ENCODE results near the gene TMC6.
"Not testable (repeated sequence)": the region's sequence is repeated elsewhere in the genome, so short reads cannot be mapped to it uniquely, and the experiment has no call there.

The TMC6 gene

DNA sequence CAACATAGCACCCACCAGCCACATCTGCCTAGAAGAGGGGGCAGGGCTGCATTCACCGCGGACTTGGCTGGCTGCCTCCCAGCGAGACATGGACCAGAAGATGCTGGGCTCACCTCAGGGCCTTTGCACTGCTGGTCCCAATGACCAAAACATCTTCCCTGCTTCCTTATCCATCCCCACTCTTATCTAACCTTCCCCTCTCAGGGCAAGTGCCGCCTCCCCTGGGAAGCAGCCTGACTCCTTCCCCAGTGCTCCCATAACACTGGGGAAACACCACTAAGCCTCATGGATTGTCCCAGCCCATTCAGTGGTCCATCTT lies 5.7 kb downstream of the TMC6 start:
- no peak for DNase-seq

GRCh38 chr17:78122216-78122930 lies 6.2 kb downstream of the TMC6 start:
- DNase-seq, result no peak

- DNase-seq, result no peak
These were observed 6.7 kb downstream of the TMC6 start for GRCh38 chr17:78121801-78122215.

GRCh38 chr17:78120971-78121800 lies 7.4 kb downstream of the TMC6 start:
- DNase-seq, result peak; percentile 49 to 82

DNA sequence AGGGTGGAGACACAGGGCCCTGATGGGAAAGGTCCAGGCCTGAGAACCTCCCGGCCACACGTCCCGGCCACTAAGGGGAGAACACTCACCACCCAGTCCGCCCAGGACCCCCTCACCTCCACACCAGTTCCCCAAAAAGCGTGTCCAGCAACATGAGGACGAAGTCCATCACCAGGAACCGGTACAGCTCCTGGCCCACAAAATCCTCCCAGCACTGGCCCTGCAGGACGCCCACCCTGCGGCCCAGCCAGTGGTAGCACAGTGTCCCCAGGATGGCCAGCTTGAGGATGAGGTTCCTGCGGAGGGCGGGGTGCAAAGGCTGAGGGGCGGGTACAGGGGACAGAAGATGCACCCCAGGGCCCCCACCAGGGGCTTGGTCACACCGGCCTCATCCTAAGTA lies 8.0 kb downstream of the TMC6 start:
- no peak for DNase-seq

GRCh38 chr17:78118801-78119241 lies 9.7 kb downstream of the TMC6 start:
- no peak for DNase-seq

DNA sequence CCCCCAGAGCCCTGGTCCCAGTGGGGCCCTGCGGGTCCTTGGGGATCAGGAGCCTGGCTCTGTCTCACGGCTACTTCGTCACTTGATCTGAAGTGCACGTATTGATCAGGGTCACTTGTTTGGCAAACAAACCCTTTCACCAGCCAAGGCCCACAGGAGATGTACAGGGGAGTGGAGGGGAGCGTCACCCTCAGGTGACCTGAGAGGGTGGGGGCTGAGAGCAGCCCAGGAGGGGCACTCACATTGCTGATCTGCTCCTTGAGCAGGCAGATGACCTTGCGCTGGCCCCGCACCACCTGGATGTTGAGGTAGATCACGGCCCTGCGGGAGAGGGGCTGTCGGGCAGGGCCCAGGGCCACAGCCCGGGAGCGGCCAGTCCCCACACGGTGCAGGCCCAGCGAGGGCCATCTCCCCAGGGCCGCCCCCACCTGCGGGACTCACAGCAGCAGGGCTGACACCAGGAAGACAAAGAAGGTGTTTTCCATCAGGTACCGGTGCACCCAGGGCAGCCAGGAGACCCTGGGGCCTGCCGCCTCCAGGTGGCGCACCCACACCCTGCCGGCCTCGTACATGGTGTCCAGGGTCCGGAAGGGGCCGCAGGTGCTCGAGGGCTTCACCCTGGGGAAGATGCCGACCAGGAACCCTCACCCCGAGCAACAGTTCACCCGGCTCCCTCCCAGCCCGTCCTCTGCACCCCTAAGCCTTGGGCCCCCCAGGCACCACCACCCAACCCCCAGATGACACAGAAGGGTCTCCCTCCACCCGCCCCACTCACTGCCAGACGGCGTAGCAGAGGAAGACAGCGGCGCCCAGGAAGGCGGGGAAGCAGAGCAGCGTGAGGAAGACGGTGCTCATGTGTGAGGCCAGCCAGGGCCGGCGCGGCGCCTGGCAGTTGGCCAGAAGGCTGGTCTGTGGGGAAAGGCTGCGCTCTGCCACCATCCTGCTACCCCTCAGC lies 11.3 kb downstream of the TMC6 start:
- DNase-seq, result no peak

DNA sequence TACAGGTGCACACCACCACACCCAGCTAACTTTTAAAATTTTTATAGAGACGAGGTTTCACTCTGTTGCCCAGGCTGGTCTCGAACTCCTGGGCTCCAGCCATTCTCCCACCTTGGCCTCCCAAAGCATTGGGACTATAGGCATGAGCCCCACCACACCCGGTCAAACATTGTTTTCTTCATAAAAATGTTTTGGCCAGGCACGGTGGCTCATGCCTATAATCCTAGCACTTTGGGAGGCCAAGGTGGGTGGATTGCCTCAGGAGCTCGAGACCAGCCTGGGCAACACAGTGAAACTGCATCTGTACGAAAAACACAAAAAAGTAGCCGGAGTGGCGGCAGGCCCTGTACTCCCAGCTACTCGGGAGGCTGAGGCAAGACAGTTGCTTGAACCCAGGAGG lies 12.1 kb downstream of the TMC6 start:
- no peak for DNase-seq

GRCh38 chr17:78115803-78116202 lies 12.8 kb downstream of the TMC6 start:
- DNase-seq, result not testable (repeated sequence)

- DNase-seq, result no peak
These were observed 13.5 kb downstream of the TMC6 start for GRCh38 chr17:78114831-78115723.

DNA sequence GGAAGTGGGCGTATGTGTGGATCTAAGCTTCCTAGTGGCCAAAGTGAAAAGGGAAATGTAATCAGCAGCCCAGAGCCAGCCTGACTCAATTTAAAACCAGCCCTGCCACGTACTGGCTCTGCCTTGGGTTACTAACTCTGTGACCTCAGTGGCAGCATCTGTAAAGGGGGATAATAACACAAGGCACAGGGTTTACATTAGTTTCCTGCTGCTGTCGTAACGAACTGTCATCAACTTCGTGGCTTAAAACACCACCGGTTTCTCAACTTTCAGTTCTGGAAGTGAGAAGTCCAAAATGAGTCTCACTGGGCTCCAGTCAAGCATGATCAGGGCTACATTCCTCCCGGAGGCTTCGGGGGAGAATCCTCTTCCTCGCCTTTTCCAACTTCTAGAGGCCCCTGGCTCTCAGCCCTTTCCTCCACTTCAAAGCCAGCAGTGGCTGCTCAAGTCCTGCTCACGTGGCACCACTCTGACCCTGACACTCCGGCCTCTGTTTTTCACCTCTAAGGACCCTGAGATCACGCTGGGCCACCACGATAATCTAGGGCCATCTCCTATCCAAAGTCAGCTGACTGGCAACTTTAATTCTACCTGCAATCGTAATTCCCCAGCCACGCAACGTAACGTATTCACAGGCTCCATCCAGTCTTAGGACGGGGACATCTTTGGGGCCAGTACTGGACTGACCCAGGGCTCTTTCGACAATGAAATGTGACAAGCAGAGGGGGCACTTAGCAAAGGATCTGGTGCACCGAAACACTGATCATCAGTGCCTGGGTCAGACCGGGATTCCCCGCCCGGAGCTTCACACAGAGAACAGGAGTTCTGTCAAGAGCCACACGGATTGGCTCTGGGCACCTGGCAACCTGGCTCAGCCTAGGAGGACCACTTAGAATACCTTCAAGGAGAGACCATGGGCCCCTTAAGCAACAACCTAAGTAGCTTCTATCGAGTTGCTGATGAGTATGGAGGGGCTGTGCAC lies 14.5 kb downstream of the TMC6 start:
- peak in 1 of 2 donors; percentile 53 for DNase-seq

DNA sequence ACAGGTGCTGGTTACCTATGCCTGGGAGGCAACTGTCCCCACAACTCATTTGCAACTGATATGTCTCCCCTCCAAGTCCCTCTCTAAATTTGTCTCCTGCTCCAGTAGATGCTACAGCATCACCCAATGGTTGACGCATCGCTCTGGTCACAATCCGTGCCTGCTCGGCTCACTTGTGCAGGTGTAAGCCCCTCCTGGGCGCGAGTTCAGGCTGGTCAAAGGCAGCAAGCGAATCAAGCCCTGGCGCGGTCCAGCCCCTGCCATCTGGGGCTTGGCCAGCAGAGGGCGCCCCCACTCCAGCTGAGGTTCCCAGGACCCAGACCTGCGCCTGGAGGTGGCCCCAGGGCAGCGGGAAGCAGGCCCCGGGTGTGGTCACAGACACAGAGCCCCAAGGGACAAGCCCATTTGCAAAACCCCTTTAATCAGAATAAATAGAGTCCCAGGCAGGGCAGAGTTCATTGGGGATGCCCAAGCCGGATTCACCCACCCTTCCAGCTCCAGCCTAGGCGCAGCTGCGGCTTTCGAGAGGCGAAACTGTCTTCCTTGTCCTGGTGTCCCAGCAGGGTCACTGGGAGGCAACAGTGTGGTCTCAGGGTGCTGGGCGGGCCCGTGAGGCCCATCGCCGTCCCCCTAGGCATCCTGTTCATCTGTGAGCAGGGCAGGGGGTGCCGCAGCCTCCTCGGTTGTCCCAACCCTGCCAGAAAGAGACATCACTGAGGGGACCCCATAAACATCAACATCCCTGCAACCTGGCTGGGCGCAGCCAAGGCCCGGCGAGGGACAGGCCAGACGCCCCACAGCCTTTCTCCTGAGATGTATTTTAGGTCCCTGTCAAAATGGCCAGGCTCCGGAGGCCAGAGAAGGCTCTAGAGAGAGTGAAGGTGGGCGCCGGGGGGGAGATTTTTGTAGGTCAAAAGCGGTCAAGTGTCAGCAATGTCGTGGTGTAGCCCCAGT lies 15.8 kb downstream of the TMC6 start:
- peak; percentile 74 to 80 for DNase-seq

- DNase-seq, result no peak
These were observed 16.6 kb downstream of the TMC6 start for GRCh38 chr17:78111727-78112517.

- DNase-seq, result no peak
These were observed 17.4 kb downstream of the TMC6 start for GRCh38 chr17:78111016-78111726.

DNA sequence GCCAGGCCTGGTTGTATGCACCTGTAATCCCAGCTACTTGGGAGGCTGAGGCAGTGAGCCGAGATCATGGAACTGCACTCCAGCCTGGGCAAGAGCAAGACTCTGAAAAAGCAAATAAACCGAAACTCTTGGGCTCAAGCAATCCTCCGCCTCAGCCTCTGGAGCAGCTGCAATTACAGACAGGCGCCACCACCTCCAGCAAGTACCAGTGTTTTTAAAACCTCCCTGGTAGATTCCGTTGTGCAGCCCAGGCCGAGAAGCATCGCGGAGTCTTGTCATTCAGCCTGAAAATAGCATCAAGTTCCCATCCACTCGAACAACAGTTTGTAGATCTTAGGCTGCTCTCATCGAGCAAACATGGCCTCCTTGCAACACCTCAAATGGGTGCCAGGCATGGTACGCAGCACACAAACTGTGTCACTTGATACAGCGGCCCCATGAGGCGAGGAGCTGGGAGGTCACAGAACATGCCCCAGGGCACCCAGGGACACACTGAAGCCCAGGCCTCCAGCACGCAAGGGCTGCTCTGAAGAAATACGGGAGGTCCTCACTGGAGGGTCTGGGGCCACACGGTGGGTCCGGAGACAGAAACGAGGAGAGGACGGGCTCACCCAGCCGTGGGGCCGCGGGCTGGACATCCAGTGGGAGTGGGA lies 18.1 kb downstream of the TMC6 start:
- DNase-seq, result no peak

DNA sequence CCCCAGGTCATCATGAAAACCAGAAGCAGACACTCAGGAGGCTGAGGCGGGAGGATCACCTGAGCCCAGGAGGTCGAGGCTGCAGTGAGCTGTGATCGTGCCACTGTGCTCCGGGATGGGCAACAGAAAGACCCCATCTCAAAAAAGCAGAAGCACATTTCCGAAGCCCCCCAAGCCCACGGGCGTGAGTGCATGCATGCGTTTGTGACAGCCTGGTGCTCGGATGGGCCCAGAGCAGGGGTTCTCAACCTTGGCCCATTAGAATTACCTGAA lies 19.1 kb downstream of the TMC6 start:
- no peak for DNase-seq

GRCh38 chr17:78108726-78109488 lies 19.6 kb downstream of the TMC6 start:
- DNase-seq, result no peak

Data from CD4-positive, alpha-beta T cell treated with Interferon alpha-2 for 1 hour (primary cell).